GM12875 (cell line): ENCODE results near the gene SPRR2F.

Experiments used
- H3K4me3 ChIP-seq: one replicate; pipeline ENCODE4 v1.5.1; 2011; ENCODE audit warnings: low read depth, low read length, control low read depth
- CTCF ChIP-seq: IDR thresholded peaks from 2 replicates; pipeline ENCODE4 v1.5.1; 2011; ENCODE audit warnings: low read depth, mild to moderate bottlenecking, control low read depth, inconsistent platforms, low read length, moderate library complexity, borderline replicate concordance; ENCODE audit not compliant: insufficient read depth

The SPRR2F gene

DNA sequence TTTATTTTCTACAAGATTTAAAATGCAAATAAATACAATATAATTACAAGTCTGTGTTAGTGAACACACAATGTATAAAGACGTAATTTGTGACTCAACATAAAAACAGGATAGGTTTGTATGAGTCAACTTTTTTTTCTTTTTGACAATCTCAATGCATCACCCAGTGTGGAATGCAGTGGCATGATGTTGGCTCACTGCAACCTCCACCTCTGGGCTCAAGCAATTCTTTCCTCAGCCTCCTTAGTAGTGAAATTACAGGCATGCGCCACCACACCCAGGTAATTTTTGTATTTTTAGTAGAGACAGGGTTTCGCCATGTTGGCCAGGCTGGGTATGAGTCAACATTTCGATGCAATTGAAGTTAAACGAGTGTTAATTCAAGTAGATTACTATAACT, 13.1 kb downstream of the SPRR2F start:
- no peak overlapping the region for H3K4me3 ChIP-seq
- no peak for TF ChIP-seq CTCF

- TF ChIP-seq CTCF, result no peak
Observed at GRCh38 chr1:153099461-153100045, 13.8 kb downstream of the SPRR2F start.

GRCh38 chr1:153095764-153096163, 17.6 kb downstream of the SPRR2F start:
- no peak for TF ChIP-seq CTCF
- H3K4me3 ChIP-seq, result no peak overlapping the region

More at GRCh38 chr1:153099461-153100045, 13.8 kb downstream of the SPRR2F start:
- no peak overlapping the region for H3K4me3 ChIP-seq

DNA sequence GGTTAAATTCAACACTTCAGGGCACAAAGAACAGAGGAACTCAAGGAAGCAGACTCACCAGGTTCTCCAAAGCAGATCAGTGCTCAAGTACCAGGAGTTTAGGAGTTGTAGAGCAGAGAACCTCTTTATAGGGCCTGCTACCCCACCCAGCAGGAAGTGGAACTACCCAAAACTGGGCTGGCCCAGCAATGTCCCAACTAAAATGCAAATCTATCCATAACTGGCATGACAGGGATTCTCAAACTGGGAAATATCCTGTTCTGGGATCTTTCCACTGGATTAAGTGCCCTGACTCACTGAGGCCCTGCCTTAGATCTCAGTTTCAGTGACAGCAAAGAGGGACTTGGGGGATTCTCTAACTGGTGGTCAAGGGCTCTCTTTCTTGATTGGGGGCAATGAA, 18.9 kb downstream of the SPRR2F start, which contains the start of gene SPRR2E:
TSS of gene SPRR2E (minus strand) at position 101 of the 400 bp plus-strand sequence. CDS start 775 bp downstream, outside the sequence.
- no peak for TF ChIP-seq CTCF
- no peak within 1 kb of the TSS for H3K4me3 ChIP-seq

- H3K4me3 ChIP-seq, result no peak overlapping the region
- no peak for TF ChIP-seq CTCF
Observed at GRCh38 chr1:153087652-153088051, 25.7 kb downstream of the SPRR2F start.

DNA sequence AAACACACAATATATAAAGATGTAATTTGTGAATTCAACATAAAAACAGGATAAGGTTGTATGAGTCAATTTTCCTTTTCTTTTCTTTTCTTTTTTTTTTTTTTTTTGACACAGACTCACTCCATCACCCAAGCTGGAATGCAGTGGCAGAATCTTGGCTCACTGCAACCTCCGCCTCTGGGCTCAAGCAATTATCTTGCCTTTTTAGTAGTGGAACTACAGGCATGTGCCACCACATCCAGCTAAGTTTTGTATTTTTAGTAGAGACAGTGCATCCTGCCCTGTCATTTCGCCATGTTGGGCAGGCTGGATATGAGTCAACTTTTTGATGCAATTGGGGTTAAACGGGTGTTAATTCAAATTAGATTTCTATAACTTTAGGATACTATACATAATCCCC, 31.6 kb downstream of the SPRR2F start:
- H3K4me3 ChIP-seq, result no peak overlapping the region
- no peak for TF ChIP-seq CTCF
